GM12865 (cell line): ENCODE measurements around the gene TRAK1.

Source experiments
- DNase-seq: peaks from one replicate; pipeline ENCODE4 v3.0.0; 2010; ENCODE audit warnings: low read depth
- H3K4me3 ChIP-seq: 2 replicates; pipeline ENCODE4 v1.5.1; 2011; ENCODE audit warnings: mild to moderate bottlenecking, low read depth, low read length, control low read depth
- CTCF ChIP-seq: IDR thresholded peaks from 2 replicates; pipeline ENCODE4 v1.5.1; 2011; ENCODE audit warnings: low read length, control low read depth, low read depth, inconsistent platforms; ENCODE audit not compliant: insufficient read depth; ENCODE audit errors: missing control alignments

TRAK1 gene

GRCh38 chr3:42090973-42091731 is at the start of gene TRAK1:
Gene TRAK1, plus strand, starts transcription at chr3:42091357. Its CDS starts 113 bp downstream, at chr3:42091470.
- no peak within 1 kb of the TSS for H3K4me3 ChIP-seq
- TF ChIP-seq CTCF: no peak
- DNase-seq: no peak

- H3K4me3 ChIP-seq: no peak overlapping the region
- TF ChIP-seq CTCF: no peak
- no peak for DNase-seq
Measured at GRCh38 chr3:42042747-42043098, 48.4 kb upstream of the TRAK1 start.

- no peak overlapping the region for H3K4me3 ChIP-seq
- TF ChIP-seq CTCF: no peak
- DNase-seq: no peak
Measured at GRCh38 chr3:42043099-42043813, 47.9 kb upstream of the TRAK1 start.

- TF ChIP-seq CTCF: no peak
- no peak overlapping the region for H3K4me3 ChIP-seq
- no peak for DNase-seq
Measured at GRCh38 chr3:42045708-42046243, 45.4 kb upstream of the TRAK1 start.

- peak overlapping the region; percentile 19 for H3K4me3 ChIP-seq
- peak; percentile 72 for DNase-seq
Measured at GRCh38 chr3:42048526-42048925, 42.6 kb upstream of the TRAK1 start.

GRCh38 chr3:42050126-42050525 is 41.0 kb upstream of the TRAK1 start:
- DNase-seq: no peak
- no peak for TF ChIP-seq CTCF
- H3K4me3 ChIP-seq: no peak overlapping the region

- TF ChIP-seq CTCF: no peak
- DNase-seq: no peak
- H3K4me3 ChIP-seq: no peak overlapping the region
Measured at GRCh38 chr3:42051384-42052131, 39.6 kb upstream of the TRAK1 start.
